Hepatocyte (in vitro differentiated cells): ENCODE results near the gene CD80.

Experiments used
- CTCF ChIP-seq: fragments of 200-600 bp; sonication (generic); IDR thresholded peaks from 2 replicates; pipeline ENCODE4 v1.5.1; 2016; ENCODE audit warnings: antibody characterized with exemption, mild to moderate bottlenecking; ENCODE audit not compliant: poor library complexity
- EZH2 ChIP-seq: fragments of 200-600 bp; sonication (generic); IDR thresholded peaks from 2 replicates; pipeline ENCODE4 v1.6.1; 2016; ENCODE audit warnings: antibody characterized with exemption, mild to moderate bottlenecking, borderline replicate concordance

GRCh38 chr3:119517112-119517511, 42.3 kb downstream of the CD80 start:
- TF ChIP-seq CTCF = no peak
- TF ChIP-seq EZH2 = no peak
